SU-DHL-6 (cell line): ENCODE measurements around the gene APEX1.

Experiments used
- EZH2phosphoT487 ChIP-seq: fragments of 200-600 bp; sonication (generic), shearing (Covaris generic); conservative IDR thresholded peaks from 2 replicates; pipeline ENCODE4 v1.6.1; 2018; ENCODE audit warnings: mild to moderate bottlenecking, antibody characterized with exemption, low read length, moderate library complexity, mixed read lengths
- TF ChIP-seq, protein P1 (sequence below): fragments of 200-600 bp; sonication (generic); IDR thresholded peaks from one replicate; pipeline ENCODE4 v1.5.1; 2017; ENCODE audit warnings: antibody characterized with exemption, mild to moderate bottlenecking, low read length, moderate library complexity; ENCODE audit not compliant: insufficient read depth, poor library complexity, severe bottlenecking

GRCh38 chr14:20493634-20494033, 38.6 kb downstream of the APEX1 start:
- TF ChIP-seq, protein P1, sequence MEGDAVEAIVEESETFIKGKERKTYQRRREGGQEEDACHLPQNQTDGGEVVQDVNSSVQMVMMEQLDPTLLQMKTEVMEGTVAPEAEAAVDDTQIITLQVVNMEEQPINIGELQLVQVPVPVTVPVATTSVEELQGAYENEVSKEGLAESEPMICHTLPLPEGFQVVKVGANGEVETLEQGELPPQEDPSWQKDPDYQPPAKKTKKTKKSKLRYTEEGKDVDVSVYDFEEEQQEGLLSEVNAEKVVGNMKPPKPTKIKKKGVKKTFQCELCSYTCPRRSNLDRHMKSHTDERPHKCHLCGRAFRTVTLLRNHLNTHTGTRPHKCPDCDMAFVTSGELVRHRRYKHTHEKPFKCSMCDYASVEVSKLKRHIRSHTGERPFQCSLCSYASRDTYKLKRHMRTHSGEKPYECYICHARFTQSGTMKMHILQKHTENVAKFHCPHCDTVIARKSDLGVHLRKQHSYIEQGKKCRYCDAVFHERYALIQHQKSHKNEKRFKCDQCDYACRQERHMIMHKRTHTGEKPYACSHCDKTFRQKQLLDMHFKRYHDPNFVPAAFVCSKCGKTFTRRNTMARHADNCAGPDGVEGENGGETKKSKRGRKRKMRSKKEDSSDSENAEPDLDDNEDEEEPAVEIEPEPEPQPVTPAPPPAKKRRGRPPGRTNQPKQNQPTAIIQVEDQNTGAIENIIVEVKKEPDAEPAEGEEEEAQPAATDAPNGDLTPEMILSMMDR = no peak
- no peak for TF ChIP-seq EZH2phosphoT487
